Prostate gland (tissue), 2 donors: ENCODE results near the gene HIBCH. TPM values are rescaled to one million over a fixed set of nuclear protein-coding genes. Genes with fewer than 3 reads are reported as not detected.

Experiments used
- DNase-seq: peaks from one replicate; pipeline ENCODE4 v3.0.0-alpha.2; 2019; ENCODE audit warnings: low spot score
- H3K27ac ChIP-seq, 2 donors: fragments of 200-600 bp; sonication (generic); 2 replicates each; pipeline ENCODE4 v1.5.1; 2017 to 2019
- H3K27me3 ChIP-seq: fragments of 200-600 bp; sonication (generic); replicated peaks from 2 replicates; pipeline ENCODE4 v1.5.1; 2019; ENCODE audit not compliant: insufficient read depth
- H3K36me3 ChIP-seq, 2 donors: fragments of 200-600 bp; sonication (generic); 1 replicate in 1 of 2; 2 replicates in 1 of 2; pipeline versions ENCODE4 v1.5.1 to v1.8.1; 2017 to 2019
- H3K4me1 ChIP-seq: fragments of 200-600 bp; sonication (generic); replicated peaks from 2 replicates; pipeline ENCODE4 v1.5.1; 2019
- H3K4me3 ChIP-seq, 2 donors: fragments of 200-600 bp; sonication (generic); 2 replicates each; pipeline ENCODE4 v1.5.1; 2017 to 2019
- H3K9me3 ChIP-seq: fragments of 200-600 bp; sonication (generic); 2 replicates; pipeline ENCODE4 v1.5.1; 2017
- CTCF ChIP-seq, 4 experiments: fragments of 200-600 bp in 2 of 4; fragments of 450-650 bp in 2 of 4; sonication (generic) in 2 of 4; IDR thresholded peaks; 1 replicate in 3 of 4; 2 replicates in 1 of 4; pipeline ENCODE4 v1.5.1; 2016 to 2019; ENCODE audit warnings: antibody characterized with exemption in 4 of 4, mild to moderate bottlenecking in 2 of 4, moderate library complexity in 2 of 4
- POLR2A ChIP-seq: fragments of 450-650 bp; IDR thresholded peaks from one replicate; pipeline ENCODE4 v1.6.1; 2016; ENCODE audit warnings: antibody characterized with exemption, mild to moderate bottlenecking
- POLR2AphosphoS5 ChIP-seq: sonication (generic); formaldehyde crosslinking; IDR thresholded peaks from one replicate; pipeline ENCODE4 v1.6.1; 2017; ENCODE audit warnings: antibody characterized with exemption
- WGBS: methylation state at CpG from one replicate; pipeline ENCODE4 v1.1.5; 2018; 5-methylcytosine and 5-hydroxymethylcytosine counted together
- intact Hi-C: fragments of 100-400 bp; cut with DNase I; formaldehyde crosslinking; loops from one replicate; pipeline ENCODE4 v1.14.2; 2022
- total RNA-seq, 2 donors: library from RNA; depleted of rRNA; stranded (reverse); fragments of >200 nt; gene quantifications; one replicate each; pipeline ENCODE4 v1.1.0, GENCODE V29; 2016

HIBCH gene
- total RNA-seq, 2 donors from 2014 or later: 25.3 to 27.8 TPM

- WGBS: 63% methylated on average over 2 of the region's 2 CpGs
Observed at GRCh38 chr2:190357600-190357999, 38.0 kb upstream of the HIBCH start.

DNA sequence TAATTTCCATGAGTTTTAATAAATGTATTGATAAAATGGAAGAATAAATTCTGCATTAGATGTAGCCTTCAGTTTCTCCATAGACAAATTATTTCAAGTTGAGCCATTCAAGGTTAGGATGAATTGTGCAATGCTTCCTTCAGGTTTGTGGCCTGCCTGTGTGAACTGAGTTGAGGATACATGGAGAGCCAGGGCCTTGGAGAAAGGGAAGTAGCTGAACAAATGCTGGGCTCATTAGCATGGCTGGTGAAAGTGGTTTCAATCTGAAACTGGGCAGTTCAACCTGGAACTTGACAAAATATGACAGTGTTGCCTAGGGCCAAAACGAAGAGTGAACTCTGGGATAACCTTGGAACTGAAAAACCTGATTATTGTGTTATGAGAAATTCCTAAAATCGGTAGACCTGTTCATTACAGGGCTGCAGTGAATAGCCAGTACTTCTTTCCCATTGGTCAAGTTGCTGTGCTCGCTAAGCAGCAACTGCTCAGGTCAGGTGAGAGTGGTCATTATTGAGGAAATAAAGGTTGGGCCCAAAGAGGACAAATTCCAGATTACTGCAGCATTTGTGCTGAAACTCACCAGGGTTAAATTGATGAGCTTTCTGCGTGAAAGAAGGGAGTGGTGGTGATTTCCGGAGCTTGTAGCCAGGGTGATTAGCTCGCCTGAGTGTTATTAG is 36.5 kb upstream of the HIBCH start:
- H3K36me3 ChIP-seq: no peaks in the 10 kb centered on the region
- no peak for DNase-seq
- H3K27me3 ChIP-seq: no peaks in the 10 kb centered on the region
- no peak overlapping the region for H3K27ac ChIP-seq
- 82% methylated on average over 6 of the region's 6 CpGs for WGBS
- intact Hi-C loops: no loop called here
- no peak overlapping the region for H3K4me3 ChIP-seq
- peaks cover 6% of the 10 kb centered on the region for H3K4me1 ChIP-seq
- no peaks in the 10 kb centered on the region for H3K9me3 ChIP-seq
- no peak for TF ChIP-seq POLR2A
- no peak for TF ChIP-seq CTCF (IDR thresholded peaks at IDR 0.05)

More at GRCh38 chr2:190357600-190357999, 38.0 kb upstream of the HIBCH start:
- Histone ChIP-seq H3K27me3 (no peaks in the 10 kb centered on the region), H3K4me1 (peaks cover 6% of the 10 kb centered on the region), H3K4me3 (no peak overlapping the region), H3K27ac (no peak overlapping the region), H3K36me3 (no peaks in the 10 kb centered on the region), H3K9me3 (no peaks in the 10 kb centered on the region)
- TF ChIP-seq CTCF (IDR thresholded peaks at IDR 0.05) (no peak), POLR2AphosphoS5 (no peak), POLR2A (no peak)
- intact Hi-C loops: no loop called here
- DNase-seq: no peak

GRCh38 chr2:190354003-190354690 is 34.5 kb upstream of the HIBCH start:
- Histone ChIP-seq H3K4me1 (peaks cover 6% of the 10 kb centered on the region), H3K27ac (peak overlapping the region; percentile 3 to 41), H3K4me3 (no peak overlapping the region), H3K36me3 (no peaks in the 10 kb centered on the region), H3K27me3 (no peaks in the 10 kb centered on the region), H3K9me3 (no peaks in the 10 kb centered on the region)
- no peak for DNase-seq
- WGBS: 56% methylated on average over 12 of the region's 12 CpGs
- no peak for TF ChIP-seq POLR2A
- TF ChIP-seq POLR2AphosphoS5: no peak
- no peak for TF ChIP-seq CTCF (IDR thresholded peaks at IDR 0.05)
- intact Hi-C loops: no loop called here

GRCh38 chr2:190353537-190353899 is 33.9 kb upstream of the HIBCH start:
- no peak for DNase-seq
- H3K27me3 ChIP-seq: no peaks in the 10 kb centered on the region
- TF ChIP-seq CTCF (IDR thresholded peaks at IDR 0.05): no peak
- no peak for TF ChIP-seq POLR2A
- TF ChIP-seq POLR2AphosphoS5: no peak
- intact Hi-C loops: no loop called here
- H3K4me3 ChIP-seq: no peak overlapping the region
- peaks cover 6% of the 10 kb centered on the region for H3K4me1 ChIP-seq
- no peaks in the 10 kb centered on the region for H3K36me3 ChIP-seq
- no peaks in the 10 kb centered on the region for H3K9me3 ChIP-seq
- H3K27ac ChIP-seq: peak overlapping the region; percentile 13 to 41
